Adrenal gland (tissue), 12 donors: ENCODE results near the gene ITGB5. TPM values are rescaled to one million over a fixed set of nuclear protein-coding genes. Genes with fewer than 3 reads are reported as not detected.

Source experiments
- DNase-seq, 7 donors: peaks; one replicate each; pipeline ENCODE4 v3.0.0-alpha.2; 2019 to 2020
- H3K27ac ChIP-seq, 5 donors: fragments of 200-600 bp; sonication (generic) in 4 of 5; 1 replicate in 3 of 5; 2 replicates in 2 of 5; pipeline versions ENCODE4 v1.5.1 to v1.8.0; 2016 to 2020; ENCODE audit warnings: mild to moderate bottlenecking in 1 of 5
- H3K27me3 ChIP-seq: fragments of 200-600 bp; 2 replicates; pipeline ENCODE4 v1.8.0; 2021
- H3K36me3 ChIP-seq, 2 donors: fragments of 200-600 bp; replicated peaks in 1 of 2; 1 replicate in 1 of 2; 2 replicates in 1 of 2; pipeline versions ENCODE4 v1.5.1 to v1.8.0; 2018 to 2022
- H3K4me1 ChIP-seq, 2 donors: fragments of 200-600 bp; replicated peaks in 1 of 2; 1 replicate in 1 of 2; 2 replicates in 1 of 2; pipeline versions ENCODE4 v1.5.1 to v1.8.0; 2018 to 2021
- H3K4me3 ChIP-seq, 4 donors: fragments of 200-600 bp; sonication (generic) in 3 of 4; one replicate each; pipeline ENCODE4 v1.5.1; 2016 to 2018
- H3K9me3 ChIP-seq, 3 donors: fragments of 200-600 bp; sonication (generic) in 1 of 3; replicated peaks in 1 of 3; 1 replicate in 2 of 3; 2 replicates in 1 of 3; pipeline versions ENCODE4 v1.5.1 to v1.8.0; 2016 to 2021
- POLR2A ChIP-seq, 2 donors: fragments of 450-650 bp; IDR thresholded peaks; one replicate each; pipeline ENCODE4 v1.6.1; 2017; ENCODE audit warnings: antibody characterized with exemption in 2 of 2, mild to moderate bottlenecking in 2 of 2, moderate library complexity in 1 of 2
- WGBS, 4 donors: extraction: QIAGEN DNeasy Blood & Tissue Kit in 2 of 4; methylation state at CpG; one replicate each; pipeline versions ENCODE4 v1.1.5 to v1.1.7; 2013 to 2017; 5-methylcytosine and 5-hydroxymethylcytosine counted together
- intact Hi-C, 2 donors: fragments of 100-400 bp; cut with DNase I; formaldehyde crosslinking; loops; one replicate each; pipeline versions ENCODE4 v1.14.1 to v1.15.0; 2022 to 2023
- polyA plus RNA-seq, 3 donors: library from polyadenylated mRNA; stranded (reverse); fragments of 200-250 nt in 2 of 3; fragments of 350-450 nt in 1 of 3; fragmentation: Illumina TruSeq in 1 of 3; extraction: RNeasy Lipid Tissue Mini Kit (QIAGEN cat#74804) in 1 of 3; gene quantifications; one replicate each; pipeline ENCODE4 v1.2.3, GENCODE V29; 2013 to 2014
- total RNA-seq, 9 donors: library from RNA; depleted of rRNA in 4 of 9; stranded (reverse); fragments of >200 nt in 4 of 9; fragments of 120-200 nt in 1 of 9; fragmentation: NEBNext Ultra II Directional in 1 of 9; extraction: Animal tissue kit (Norgen Biotek cat#: 25700) in 1 of 9; gene quantifications; one replicate each; pipeline versions ENCODE4 v1.1.0 to v1.2.4, GENCODE V29; 2013 to 2023
- TF ChIP-seq, protein P1 (sequence below), 6 experiments: fragments of 450-650 bp in 4 of 6; fragments of 200-600 bp in 2 of 6; sonication (generic) in 1 of 6; IDR thresholded peaks; 1 replicate in 5 of 6; 2 replicates in 1 of 6; pipeline versions ENCODE4 v1.5.1 to v1.8.0; 2016 to 2021; ENCODE audit warnings: antibody characterized with exemption in 6 of 6, mild to moderate bottlenecking in 2 of 6, moderate library complexity in 1 of 6
- donor health status: healthy with polysubstance abuse.
- donor health status: Bipolar disorder and iron deficiency.
- donor health status: DM: yes; HTN: yes; CAD: no.
- donor health status: DM: no; HTN: no; CAD: no.
- donor health status: DM: no; HTN: no; CAD: no.
- donor health status: DM: yes; HTN: yes; CAD: no.

ITGB5 gene
- total and polyA plus RNA-seq, 12 donors = 9.4 to 404 (median 94.8) TPM

- no peaks in the 10 kb centered on the region for H3K27me3 ChIP-seq
- no peaks in the 10 kb centered on the region for H3K9me3 ChIP-seq
- DNase-seq = no peak
- H3K27ac ChIP-seq = no peak overlapping the region
- peaks cover 0 to 5% of the 10 kb centered on the region in 2 donors for H3K36me3 ChIP-seq
- no peak overlapping the region for H3K4me3 ChIP-seq
- peaks cover 0 to 13% of the 10 kb centered on the region in 2 donors for H3K4me1 ChIP-seq
- 67 to 98% (median 96%) methylated on average over 2 of the region's 2 CpGs for WGBS, 4 donors
- intact Hi-C loops = no loop called here
- TF ChIP-seq, protein P1, sequence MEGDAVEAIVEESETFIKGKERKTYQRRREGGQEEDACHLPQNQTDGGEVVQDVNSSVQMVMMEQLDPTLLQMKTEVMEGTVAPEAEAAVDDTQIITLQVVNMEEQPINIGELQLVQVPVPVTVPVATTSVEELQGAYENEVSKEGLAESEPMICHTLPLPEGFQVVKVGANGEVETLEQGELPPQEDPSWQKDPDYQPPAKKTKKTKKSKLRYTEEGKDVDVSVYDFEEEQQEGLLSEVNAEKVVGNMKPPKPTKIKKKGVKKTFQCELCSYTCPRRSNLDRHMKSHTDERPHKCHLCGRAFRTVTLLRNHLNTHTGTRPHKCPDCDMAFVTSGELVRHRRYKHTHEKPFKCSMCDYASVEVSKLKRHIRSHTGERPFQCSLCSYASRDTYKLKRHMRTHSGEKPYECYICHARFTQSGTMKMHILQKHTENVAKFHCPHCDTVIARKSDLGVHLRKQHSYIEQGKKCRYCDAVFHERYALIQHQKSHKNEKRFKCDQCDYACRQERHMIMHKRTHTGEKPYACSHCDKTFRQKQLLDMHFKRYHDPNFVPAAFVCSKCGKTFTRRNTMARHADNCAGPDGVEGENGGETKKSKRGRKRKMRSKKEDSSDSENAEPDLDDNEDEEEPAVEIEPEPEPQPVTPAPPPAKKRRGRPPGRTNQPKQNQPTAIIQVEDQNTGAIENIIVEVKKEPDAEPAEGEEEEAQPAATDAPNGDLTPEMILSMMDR (IDR thresholded peaks at IDR 0.05) = no peak
- TF ChIP-seq POLR2A (IDR thresholded peaks at IDR 0.05) = no peak
Measured at GRCh38 chr3:124823648-124824047, 63.5 kb downstream of the ITGB5 start.

- no peak overlapping the region for H3K27ac ChIP-seq
- peaks cover 0 to 13% of the 10 kb centered on the region in 2 donors for H3K4me1 ChIP-seq
- intact Hi-C loops = no loop called here
- H3K4me3 ChIP-seq = no peak overlapping the region
- no peak for DNase-seq
- WGBS, 4 donors = 75 to 90% (median 76%) methylated on average over 1 of the region's 1 CpG
- H3K36me3 ChIP-seq = peaks cover 0 to 5% of the 10 kb centered on the region in 2 donors
- H3K9me3 ChIP-seq = no peaks in the 10 kb centered on the region
- TF ChIP-seq POLR2A (IDR thresholded peaks at IDR 0.05) = no peak
- TF ChIP-seq, protein P1 (IDR thresholded peaks at IDR 0.05) = no peak
- H3K27me3 ChIP-seq = no peaks in the 10 kb centered on the region
Measured at GRCh38 chr3:124823206-124823605, 64.0 kb downstream of the ITGB5 start.

GRCh38 chr3:124821356-124821755, 65.8 kb downstream of the ITGB5 start:
- H3K4me1 ChIP-seq = peaks cover 0 to 3% of the 10 kb centered on the region in 2 donors
- no peaks in the 10 kb centered on the region for H3K27me3 ChIP-seq

DNA sequence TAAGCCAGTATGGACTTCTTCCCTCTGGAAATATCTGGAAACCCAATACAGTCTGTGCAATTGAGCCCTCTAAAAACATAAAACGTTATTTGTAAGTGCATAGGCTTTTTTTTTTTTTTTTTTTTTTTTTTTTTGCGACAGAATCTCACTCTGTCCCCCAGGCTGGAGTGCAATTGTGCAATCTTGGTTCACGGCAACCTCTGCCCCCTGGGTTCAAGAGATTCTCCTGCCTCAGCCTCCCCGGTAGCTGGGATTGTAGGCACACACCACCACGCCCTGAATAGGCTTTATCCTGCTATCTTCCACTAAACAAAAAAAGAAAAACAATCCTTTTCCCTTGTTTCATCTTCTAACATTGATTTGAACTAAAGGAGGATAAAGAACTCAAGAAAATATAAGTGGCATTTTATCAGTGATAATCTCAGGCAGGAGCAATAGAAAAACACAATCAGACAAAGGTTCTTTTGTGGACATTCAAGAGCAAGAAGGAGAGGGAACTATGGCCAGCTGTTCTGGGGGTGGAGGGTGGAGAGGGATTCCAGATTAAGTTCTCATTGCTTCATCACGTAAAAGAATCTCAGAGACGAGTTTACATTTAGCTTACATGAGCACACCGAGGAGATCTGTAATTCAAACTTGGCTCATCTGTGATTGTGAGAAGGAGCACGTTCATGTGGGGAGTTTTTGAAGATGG, 68.6 kb downstream of the ITGB5 start:
- peaks cover 0 to 22% of the 10 kb centered on the region in 2 donors for H3K36me3 ChIP-seq
- H3K9me3 ChIP-seq = no peaks in the 10 kb centered on the region
- no peaks in the 10 kb centered on the region for H3K4me1 ChIP-seq
- intact Hi-C loops = no loop called here
- H3K4me3 ChIP-seq = no peak overlapping the region
- no peaks in the 10 kb centered on the region for H3K27me3 ChIP-seq
- no peak for DNase-seq
- H3K27ac ChIP-seq = no peak overlapping the region
- TF ChIP-seq, protein P1 (IDR thresholded peaks at IDR 0.05) = no peak
- TF ChIP-seq POLR2A (IDR thresholded peaks at IDR 0.05) = no peak
- 69 to 81% (median 77%) methylated on average over 9 of the region's 9 CpGs for WGBS, 4 donors

More at GRCh38 chr3:124821356-124821755, 65.8 kb downstream of the ITGB5 start:
- Histone ChIP-seq H3K36me3 (peaks cover 0 to 17% of the 10 kb centered on the region in 2 donors), H3K9me3 (no peaks in the 10 kb centered on the region), H3K4me3 (no peak overlapping the region), H3K27ac (no peak overlapping the region)
- intact Hi-C loops = no loop called here
- WGBS, 4 donors = 95 to 97% (median 96%) methylated on average over 4 to 6 of the region's 6 CpGs
- TF ChIP-seq, protein P1 (IDR thresholded peaks at IDR 0.05) = no peak
- peak in 1 of 7 donors; percentile 45 for DNase-seq
